SK-N-MC (cell line): Measurements from ENCODE around the gene ZFAND3.

Experiments
- DNase-seq: peaks from one replicate; pipeline ENCODE4 v3.0.0-alpha.2; 2011; ENCODE audit warnings: low read depth, low spot score
- H3K27ac ChIP-seq: fragments of 200-600 bp; sonication (generic); 2 replicates; pipeline ENCODE4 v1.5.1; 2016; ENCODE audit warnings: mixed run types
- H3K36me3 ChIP-seq: fragments of 200-600 bp; sonication (generic); 2 replicates; pipeline ENCODE4 v1.6.1; 2017; ENCODE audit warnings: antibody characterized with exemption, low read length, mixed read lengths; ENCODE audit not compliant: insufficient read depth
- H3K4me3 ChIP-seq: fragments of 200-600 bp; sonication (generic); 2 replicates; pipeline ENCODE4 v1.5.1; 2016
- H3K9ac ChIP-seq: fragments of 200-600 bp; sonication (generic); 2 replicates; pipeline ENCODE4 v1.8.0; 2017; ENCODE audit warnings: mixed run types, mixed read lengths; ENCODE audit not compliant: insufficient read length
- H3K9me3 ChIP-seq: fragments of 200-600 bp; sonication (generic); 2 replicates; pipeline ENCODE4 v1.6.1; 2017; ENCODE audit warnings: low read depth, mild to moderate bottlenecking, antibody characterized with exemption, low read length, moderate library complexity, mixed read lengths
- EZH2 ChIP-seq: fragments of 200-600 bp; sonication (generic); IDR thresholded peaks from one replicate; pipeline ENCODE4 v1.6.1; 2017; ENCODE audit warnings: antibody characterized with exemption
- FOXP2 ChIP-seq: optimal IDR thresholded peaks from 2 replicates; pipeline ENCODE3; 2011; ENCODE audit warnings: mild to moderate bottlenecking, moderate library complexity; ENCODE audit not compliant: insufficient read depth; ENCODE audit errors: extremely low read length, control extremely low read depth
- POLR2AphosphoS5 ChIP-seq: IDR thresholded peaks from 2 replicates; pipeline ENCODE4 v1.6.1; 2012; ENCODE audit warnings: mild to moderate bottlenecking, low read depth, low read length, borderline replicate concordance

ZFAND3 gene

DNA sequence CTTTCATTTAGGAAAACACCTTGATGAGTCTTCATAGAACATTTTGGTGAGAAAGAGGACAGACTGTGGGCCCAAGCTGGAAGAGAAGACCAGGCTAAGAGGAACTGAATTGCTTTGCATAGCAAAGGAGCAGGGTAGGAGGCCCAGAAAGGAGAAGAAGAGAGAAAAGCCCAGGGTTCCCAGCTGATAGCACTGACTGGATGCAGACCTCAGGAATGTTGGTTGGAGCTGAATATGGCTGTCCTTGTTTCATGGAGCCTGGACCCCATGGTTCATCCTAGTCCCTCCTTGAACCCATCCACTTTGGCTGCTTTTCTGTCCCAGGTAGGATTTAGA lies 18.0 kb upstream of the ZFAND3 start:
- DNase-seq, result no peak
- no peaks in the 10 kb centered on the region for H3K9me3 ChIP-seq
- H3K27ac ChIP-seq, result no peak overlapping the region
- H3K4me3 ChIP-seq, result no peak overlapping the region
- TF ChIP-seq FOXP2 (no peak), EZH2 (no peak), POLR2AphosphoS5 (no peak)
- no peak overlapping the region for H3K9ac ChIP-seq
- no peaks in the 10 kb centered on the region for H3K36me3 ChIP-seq

DNA sequence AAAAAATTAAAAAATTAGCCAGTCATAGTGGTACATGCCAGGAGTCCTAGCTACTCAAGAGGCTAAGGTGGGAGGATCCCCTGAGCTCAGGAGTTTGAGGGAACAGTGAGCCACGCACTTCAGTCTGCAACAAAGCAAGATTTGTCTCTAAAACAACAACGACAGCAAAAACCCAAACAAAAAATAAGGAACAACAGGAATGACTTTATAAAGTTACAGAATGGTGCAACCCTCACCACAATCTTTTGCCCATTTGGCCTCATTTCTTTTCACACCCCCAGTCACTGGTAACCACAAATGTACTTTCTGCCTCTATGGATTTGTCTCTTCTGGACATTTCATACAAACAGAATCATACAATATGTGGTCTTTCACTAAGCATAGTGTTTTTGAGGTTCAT lies 16.7 kb upstream of the ZFAND3 start:
- no peak for DNase-seq
- Histone ChIP-seq H3K27ac (no peak overlapping the region), H3K36me3 (no peaks in the 10 kb centered on the region), H3K9ac (no peak overlapping the region), H3K4me3 (no peak overlapping the region), H3K9me3 (no peaks in the 10 kb centered on the region)
- no peak for TF ChIP-seq EZH2
- no peak for TF ChIP-seq POLR2AphosphoS5
- no peak for TF ChIP-seq FOXP2

DNA sequence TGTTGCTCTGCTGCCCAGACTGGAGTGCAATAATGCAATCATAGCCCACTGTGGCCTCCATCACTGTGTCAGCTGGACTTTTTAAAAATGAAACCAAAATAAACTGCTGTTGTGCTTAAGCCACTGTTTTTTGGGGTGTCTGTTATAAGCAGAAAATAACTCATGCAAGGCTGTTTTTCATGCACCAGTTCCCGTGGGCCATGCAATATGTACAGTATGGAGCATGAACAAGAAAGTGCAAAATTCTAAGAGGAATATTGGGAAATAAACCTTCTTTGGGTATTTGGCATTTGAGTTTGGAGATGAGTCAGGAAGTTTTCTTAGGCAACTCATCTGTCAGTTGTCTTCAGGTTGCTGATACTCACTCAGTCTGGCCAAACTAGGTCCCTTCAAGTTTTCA lies 14.9 kb upstream of the ZFAND3 start:
- no peak for DNase-seq
- TF ChIP-seq EZH2 (no peak), POLR2AphosphoS5 (no peak), FOXP2 (no peak)

DNA sequence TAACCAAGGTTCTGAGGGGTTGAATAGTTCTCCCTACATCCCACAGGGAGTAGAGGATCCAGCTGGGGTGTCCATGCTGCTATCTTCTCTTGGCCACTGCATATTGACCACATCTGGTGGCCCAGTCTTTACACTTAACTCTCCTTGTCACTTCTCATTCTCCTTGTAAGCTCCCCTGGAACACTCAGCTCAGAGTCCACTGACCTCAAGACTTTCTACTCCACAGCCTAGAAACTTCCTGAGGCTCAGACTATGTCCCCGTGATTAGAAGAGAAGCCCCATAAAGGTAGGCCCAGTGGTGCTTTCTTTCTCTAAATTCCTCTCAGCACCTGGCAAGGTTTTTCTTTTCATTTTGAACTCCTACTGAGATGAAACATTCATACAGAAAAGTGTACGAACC lies 13.3 kb upstream of the ZFAND3 start:
- Histone ChIP-seq H3K4me3 (no peak overlapping the region), H3K36me3 (no peaks in the 10 kb centered on the region), H3K27ac (no peak overlapping the region), H3K9ac (no peak overlapping the region), H3K9me3 (no peaks in the 10 kb centered on the region)
- TF ChIP-seq FOXP2 (no peak), POLR2AphosphoS5 (no peak), EZH2 (no peak)
- DNase-seq, result no peak

More for the DNA sequence above, 14.9 kb upstream of the ZFAND3 start:
- Histone ChIP-seq H3K27ac (no peak overlapping the region), H3K9ac (no peak overlapping the region), H3K9me3 (no peaks in the 10 kb centered on the region), H3K4me3 (no peak overlapping the region), H3K36me3 (no peaks in the 10 kb centered on the region)

DNA sequence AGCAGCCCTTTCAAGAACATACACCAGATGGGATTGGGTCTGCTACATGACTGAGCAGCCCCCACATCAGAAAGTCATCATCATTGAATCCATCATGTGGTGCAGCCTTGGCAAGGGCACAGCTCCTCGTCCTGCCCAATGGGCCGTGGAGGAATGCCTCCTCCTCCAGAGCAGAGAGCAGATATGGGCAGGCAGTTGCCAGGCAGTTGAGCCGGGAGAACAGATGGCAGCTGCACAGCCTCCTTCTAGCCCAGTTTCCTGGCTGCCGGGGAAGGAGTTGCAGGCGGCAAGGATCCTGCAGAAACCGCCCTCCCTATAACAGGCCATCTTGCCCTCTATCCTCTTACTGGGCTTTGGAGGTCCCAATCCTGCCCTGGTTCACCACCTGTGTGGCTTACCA lies 11.9 kb upstream of the ZFAND3 start:
- no peak overlapping the region for H3K27ac ChIP-seq
- no peak overlapping the region for H3K9ac ChIP-seq
- H3K36me3 ChIP-seq, result no peaks in the 10 kb centered on the region
- no peaks in the 10 kb centered on the region for H3K9me3 ChIP-seq
- no peak overlapping the region for H3K4me3 ChIP-seq
- no peak for DNase-seq
- no peak for TF ChIP-seq POLR2AphosphoS5
- no peak for TF ChIP-seq EZH2
- no peak for TF ChIP-seq FOXP2

DNA sequence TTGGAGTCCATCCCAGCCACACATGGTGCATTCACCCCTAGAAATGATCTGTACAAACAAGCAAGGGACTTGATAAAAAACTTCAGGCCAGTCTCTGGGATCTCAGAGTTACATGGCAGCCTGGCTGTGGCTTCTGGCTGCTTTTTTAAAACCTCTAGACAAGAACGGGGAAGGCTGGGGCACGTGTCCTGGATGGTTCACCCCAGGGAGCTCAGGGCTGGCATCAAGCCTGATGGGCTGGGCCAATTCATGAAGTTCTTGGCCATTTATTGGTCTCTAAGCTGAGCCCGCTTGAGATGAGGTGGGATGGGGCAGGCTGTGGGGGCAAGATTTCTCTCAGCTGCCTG lies 10.4 kb upstream of the ZFAND3 start:
- Histone ChIP-seq H3K9me3 (no peaks in the 10 kb centered on the region), H3K27ac (no peak overlapping the region), H3K9ac (no peak overlapping the region), H3K4me3 (no peak overlapping the region), H3K36me3 (no peaks in the 10 kb centered on the region)
- no peak for DNase-seq
- TF ChIP-seq FOXP2, result no peak
- TF ChIP-seq POLR2AphosphoS5, result no peak
- no peak for TF ChIP-seq EZH2

DNA sequence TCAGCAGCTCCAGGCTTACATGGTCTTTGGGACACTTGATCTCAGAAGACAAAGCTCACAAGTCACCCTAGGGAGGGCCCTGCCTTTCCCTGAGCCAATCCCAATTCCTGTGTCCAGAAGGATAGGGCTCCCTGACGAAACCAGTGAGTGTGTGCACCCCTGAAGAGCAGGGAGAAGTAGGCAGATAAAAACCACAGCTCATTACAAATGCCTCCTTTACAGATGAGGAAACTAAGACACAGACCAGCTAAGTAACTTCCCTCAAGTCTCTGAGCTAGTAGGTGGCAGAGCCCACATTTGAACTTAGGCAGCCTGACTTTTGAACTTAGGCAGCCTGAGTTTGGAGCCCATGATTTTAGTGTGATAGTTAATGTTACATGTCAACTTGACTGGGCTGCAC lies 6.7 kb upstream of the ZFAND3 start:
- DNase-seq, result no peak
- no peak overlapping the region for H3K4me3 ChIP-seq
- H3K9ac ChIP-seq, result no peak overlapping the region
- H3K36me3 ChIP-seq, result no peaks in the 10 kb centered on the region
- no peak overlapping the region for H3K27ac ChIP-seq
- H3K9me3 ChIP-seq, result no peaks in the 10 kb centered on the region
- no peak for TF ChIP-seq EZH2
- no peak for TF ChIP-seq FOXP2
- no peak for TF ChIP-seq POLR2AphosphoS5

DNA sequence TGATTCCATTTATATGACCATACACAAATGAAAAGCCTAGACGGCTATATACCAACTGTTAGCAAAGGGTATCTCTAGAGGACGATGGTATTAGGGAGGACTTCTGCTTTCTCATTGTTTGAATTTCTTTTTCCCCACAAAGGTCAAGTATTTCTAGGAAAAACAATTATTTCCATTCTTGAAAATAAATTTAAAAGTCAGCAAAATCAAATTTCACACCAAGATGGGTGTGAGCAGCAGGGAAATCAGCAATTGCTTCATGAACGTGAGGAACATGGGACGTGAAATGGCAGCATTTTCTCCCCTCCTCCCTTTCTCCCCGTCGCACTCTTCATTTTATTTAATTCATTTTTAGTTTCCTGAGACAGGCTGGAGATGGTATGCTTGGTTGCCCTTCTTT lies 5.2 kb upstream of the ZFAND3 start:
- Histone ChIP-seq H3K27ac (no peak overlapping the region), H3K36me3 (no peaks in the 10 kb centered on the region), H3K9ac (no peak overlapping the region), H3K9me3 (no peaks in the 10 kb centered on the region), H3K4me3 (no peak overlapping the region)
- no peak for DNase-seq
- no peak for TF ChIP-seq EZH2
- TF ChIP-seq POLR2AphosphoS5, result no peak
- no peak for TF ChIP-seq FOXP2

DNA sequence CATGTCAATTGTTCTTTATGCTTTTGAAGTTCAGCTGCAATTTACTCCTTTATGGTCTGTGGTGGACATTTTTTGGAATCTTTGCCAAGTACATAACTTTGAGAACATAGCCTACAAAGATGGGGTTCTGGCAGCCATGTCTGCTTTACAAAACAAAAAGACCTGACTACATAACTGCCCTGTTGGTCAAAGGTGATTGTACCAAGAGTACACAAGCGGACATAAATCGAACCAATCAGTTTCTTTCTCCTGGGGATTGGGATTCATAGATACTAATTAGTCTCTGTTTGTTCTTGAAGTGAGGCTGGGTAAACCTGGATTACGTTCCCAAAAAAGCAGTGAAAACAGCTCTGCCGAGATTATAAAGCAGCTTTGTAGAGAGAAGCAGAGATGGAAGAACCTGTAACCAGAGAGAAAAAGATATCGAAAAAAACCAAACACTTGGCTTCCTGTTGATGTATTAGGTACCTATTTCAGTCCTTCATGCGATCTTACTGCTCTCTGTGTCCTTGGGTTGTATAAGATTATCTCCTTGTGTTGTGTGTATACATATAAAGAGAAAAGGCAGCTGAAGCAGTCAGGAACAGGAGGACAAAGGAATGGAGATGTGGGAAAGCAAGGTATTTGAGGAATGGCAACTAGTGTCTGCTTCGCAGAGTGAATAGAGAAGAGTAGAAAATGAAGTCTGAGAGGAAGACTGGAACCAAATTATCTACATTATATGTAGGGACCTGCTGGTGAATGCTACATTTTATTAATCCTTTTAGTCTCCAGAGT lies 2.7 kb upstream of the ZFAND3 start:
- TF ChIP-seq EZH2, result no peak
- TF ChIP-seq POLR2AphosphoS5, result no peak
- no peak for TF ChIP-seq FOXP2
- DNase-seq, result no peak
- Histone ChIP-seq H3K9ac (no peak overlapping the region), H3K9me3 (no peaks in the 10 kb centered on the region), H3K4me3 (no peak overlapping the region), H3K36me3 (no peaks in the 10 kb centered on the region; the same call in 1 of the 2 replicates), H3K27ac (no peak overlapping the region)
